GM21723 (cell line): ENCODE measurements around the gene CACNA1G.

ENCODE experiments used
- ATAC-seq: cut with Tn5 transposase; IDR thresholded peaks from one replicate; pipeline ENCODE4 v1.9.1; 2021; ENCODE audit warnings: mild to moderate bottlenecking, moderate library complexity; ENCODE audit not compliant: unreplicated experiment

Gene CACNA1G

DNA sequence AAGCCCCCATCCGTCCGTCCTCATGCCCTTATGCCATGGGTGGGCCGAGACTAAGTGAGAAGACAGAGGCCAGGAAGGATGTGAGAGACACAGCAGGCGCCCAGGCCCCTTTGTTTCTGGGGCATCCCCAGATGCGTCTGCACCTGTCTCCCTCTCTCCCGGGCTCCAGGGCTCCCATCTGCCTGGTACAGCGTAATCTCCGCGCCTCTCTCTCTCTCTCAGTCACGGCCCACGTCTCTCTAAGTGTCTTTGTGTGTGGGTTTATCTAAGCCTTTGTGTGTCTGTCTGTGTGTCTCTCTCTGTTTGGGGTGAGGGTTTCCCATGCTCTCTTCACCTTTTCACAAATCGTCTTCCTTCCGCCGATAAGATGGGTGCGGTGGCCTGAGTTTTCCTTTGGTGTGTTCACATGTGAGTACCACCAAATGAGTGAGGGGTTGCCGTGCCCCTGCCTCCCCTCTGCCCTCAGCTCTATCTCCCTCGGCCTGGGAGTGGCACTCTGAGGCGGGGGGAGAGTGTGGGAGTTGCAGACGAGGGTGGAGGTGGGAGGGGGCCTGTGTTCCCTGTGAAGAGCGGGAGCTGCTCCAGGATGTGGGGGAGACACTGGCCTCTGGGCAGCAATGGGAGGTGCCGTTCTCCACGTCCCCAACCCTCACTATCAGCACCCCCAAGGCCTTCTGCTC lies 48.3 kb downstream of the CACNA1G start:
- no peak for ATAC-seq

GRCh38 chr17:50609380-50610074 lies 49.0 kb downstream of the CACNA1G start:
- ATAC-seq, result no peak

- ATAC-seq, result no peak
Measured at GRCh38 chr17:50611634-50612033, 51.1 kb downstream of the CACNA1G start.

DNA sequence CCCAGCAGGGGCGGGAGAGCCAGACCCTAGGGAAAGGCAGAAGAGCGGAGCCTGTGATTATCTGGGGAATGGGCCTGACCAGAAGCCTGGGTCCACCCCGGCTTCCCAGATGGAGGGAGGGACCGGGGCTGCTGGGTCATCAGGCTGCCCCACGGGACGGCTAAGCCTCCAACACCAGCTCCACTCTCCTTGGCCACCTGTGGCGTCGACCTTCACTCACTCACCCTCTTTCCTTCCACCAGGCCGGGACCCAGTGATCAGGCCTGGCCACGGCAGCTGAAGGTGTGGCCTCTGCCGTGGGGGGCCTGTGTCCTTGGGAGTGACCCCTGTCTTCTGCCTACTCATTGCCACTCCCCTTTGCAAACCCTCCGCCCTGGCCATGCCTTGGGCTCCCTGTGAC lies 51.8 kb downstream of the CACNA1G start:
- no peak for ATAC-seq

DNA sequence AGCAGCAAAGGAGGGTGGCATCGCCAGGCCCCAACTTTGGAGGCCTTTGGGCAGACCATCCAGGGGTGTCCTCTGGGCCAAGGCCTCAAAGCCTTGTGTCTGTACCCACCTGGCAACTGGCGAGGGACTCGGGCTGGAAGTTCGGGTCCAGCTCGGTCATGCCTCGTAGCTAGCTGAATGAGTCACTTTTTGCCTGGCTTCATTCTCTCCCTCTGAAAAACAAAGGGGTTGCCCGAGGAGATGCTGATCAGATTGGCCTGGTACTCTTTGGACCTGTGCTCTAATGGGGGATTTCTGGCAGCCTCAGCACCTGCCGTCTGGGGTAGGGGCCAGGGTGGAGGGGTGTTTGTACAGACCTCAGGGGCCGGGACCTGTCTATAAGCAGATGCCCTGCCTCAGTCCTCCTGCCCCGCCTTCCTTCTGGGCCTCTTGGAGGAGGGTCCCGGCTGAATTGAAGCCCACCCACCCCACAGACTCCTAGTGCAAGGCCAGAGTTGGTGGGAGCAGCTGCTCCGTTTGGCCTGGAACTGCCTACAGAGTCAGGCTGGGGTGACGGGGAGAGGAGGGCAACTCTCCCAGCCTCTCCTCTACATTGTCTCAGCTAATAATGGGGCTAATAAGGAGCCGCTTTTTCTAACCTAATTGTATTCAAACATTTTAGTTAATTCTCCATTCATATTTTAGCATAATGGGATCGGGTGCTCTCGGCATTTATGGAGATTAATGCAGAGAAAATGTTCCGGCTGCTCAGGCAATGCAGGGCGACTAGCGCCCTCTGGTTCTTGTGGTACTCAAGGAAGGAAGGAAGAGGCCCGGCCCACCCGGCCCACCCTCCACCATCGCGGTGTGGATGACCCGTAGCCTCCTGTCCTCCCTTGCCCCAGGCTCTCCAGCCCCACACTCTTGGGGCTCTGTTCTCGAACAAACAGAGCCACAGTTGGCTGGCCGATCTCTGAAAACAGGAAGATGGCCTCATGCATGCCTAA lies 52.8 kb downstream of the CACNA1G start:
- ATAC-seq, result no peak

GRCh38 chr17:50614471-50615051 lies 54.0 kb downstream of the CACNA1G start:
- no peak for ATAC-seq

DNA sequence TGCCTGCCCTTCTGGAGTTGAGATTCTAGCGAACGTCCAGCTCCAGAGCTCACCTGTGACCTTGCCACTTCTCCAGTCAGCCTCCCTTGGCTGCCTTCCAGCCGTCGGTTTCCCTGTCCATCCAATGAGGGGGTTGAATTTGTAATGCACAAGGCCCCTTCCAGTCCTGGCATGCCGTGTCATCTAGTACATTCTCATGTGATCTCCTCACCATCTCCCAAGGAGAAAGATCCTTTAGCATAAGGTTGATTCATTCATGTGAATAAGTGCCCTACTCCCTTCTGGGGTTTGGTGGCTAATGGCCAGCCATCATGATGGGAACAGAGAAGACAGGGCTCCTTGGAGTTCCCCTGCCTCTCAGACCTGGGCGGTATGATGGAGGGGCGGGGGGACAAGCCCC lies 55.3 kb downstream of the CACNA1G start:
- no peak for ATAC-seq

DNA sequence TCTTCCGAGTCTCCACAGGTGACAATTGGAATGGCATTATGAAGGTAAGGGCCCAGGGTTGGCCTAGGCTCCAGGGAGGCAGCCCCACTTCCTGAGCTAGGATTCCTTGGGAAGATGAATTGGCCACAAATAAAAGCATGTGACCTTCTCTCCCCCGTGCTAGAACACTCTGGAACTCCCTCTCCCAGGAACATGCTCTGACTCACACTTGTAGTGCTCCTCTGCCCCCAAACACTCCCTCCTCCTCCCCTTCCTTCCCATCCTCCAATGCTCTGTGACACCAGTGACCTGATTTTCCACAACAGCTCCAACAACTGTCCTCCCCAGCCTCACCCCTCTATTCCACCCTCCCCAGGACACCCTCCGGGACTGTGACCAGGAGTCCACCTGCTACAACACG lies 57.8 kb downstream of the CACNA1G start:
- ATAC-seq, result no peak

- no peak for ATAC-seq
Measured at GRCh38 chr17:50618941-50619340, 58.4 kb downstream of the CACNA1G start.

DNA sequence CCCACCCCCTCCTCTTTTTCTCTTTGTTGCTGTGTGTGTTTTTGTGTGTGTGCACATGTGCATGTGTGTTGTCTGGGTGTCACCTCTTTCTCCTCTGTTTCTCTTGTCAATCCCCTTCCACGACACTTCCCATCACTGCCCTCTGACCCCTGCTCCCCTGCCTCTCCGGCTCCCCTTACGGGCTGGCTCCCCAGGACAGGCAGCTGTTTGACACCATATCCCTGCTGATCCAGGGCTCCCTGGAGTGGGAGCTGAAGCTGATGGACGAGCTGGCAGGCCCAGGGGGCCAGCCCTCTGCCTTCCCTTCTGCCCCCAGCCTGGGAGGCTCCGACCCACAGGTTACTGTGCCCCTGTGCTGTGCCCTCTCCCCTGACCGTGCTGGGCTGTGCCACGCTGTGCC lies 59.0 kb downstream of the CACNA1G start:
- no peak for ATAC-seq

DNA sequence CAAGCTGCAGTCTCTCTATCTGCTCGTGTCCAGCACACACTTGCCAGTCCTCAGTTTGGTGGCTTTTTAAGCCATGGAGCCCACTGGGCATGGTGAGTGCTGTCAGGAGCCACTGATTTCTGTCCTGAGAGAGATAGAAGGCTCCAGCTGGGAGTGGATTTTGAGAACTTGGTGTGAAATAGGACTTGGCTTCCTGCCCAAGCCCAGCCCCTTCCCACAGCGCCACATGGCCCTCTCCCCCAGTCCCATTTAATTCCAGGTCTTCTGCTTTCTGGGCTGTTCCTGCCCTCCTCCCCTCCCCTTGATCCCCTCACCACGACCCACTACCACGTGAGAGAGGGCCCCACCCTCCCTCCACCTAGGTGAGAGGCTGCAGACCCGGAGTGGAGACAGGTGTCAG lies 59.7 kb downstream of the CACNA1G start:
- ATAC-seq, result no peak

GRCh38 chr17:50620858-50621257 lies 60.3 kb downstream of the CACNA1G start:
- no peak for ATAC-seq

DNA sequence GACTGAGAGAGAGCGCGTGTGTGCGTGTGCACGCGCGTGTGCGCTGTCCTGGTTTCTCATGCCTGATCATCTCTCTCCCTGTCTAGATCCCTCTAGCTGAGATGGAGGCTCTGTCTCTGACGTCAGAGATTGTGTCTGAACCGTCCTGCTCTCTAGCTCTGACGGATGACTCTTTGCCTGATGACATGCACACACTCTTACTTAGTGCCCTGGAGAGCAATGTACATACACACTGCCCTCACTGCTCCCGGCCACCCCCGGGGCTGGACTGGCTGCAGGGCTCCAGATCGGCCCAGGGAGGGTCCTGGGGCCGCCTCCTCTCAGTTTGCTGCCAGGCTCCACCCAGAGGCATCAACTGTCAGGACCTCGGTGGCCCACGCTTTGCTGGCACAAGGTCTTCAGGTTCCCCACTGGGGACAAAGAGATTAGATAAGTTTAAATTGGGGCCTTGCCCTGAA lies 61.1 kb downstream of the CACNA1G start:
- ATAC-seq, result no peak

GRCh38 chr17:50624321-50624934 lies 63.9 kb downstream of the CACNA1G start:
- no peak for ATAC-seq

DNA sequence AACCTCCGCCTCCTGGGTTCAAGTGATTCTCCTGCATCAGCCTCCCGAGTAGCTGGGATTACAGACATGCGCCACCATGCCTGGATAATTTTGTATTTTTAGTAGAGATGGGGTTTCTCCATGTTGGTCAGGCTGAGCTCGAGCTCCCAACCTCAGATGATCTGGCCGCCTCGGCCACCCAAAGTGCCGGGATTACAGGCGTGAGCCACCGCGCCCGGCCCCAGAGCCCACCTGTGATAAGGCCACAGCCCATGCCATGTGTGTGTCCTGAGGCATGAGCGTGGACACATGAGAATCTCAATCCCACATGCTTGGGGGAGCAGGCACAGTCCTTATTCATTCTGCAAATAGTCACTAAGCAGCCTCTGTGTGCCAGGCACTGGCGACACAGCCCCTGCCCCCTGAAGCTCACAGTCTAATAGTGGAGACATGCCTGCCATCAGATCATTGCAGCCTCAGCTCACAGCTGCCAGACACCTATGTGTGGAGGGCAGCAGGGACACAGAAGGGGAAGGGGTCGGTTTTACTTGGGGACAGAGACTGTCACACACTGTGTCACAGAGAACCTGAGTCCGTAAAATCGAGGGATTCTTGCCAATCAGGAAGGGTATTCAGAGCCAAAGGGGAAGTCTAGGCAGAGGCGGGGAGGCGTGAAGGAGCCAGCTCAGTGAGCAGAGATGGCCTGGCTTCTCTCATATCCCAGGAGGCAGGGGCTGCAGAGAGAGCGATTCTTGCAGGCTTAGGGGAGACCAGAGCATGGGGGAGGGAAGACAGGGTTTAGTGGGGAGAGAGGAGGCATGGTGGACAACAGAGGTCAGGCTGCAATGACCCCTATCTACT lies 64.7 kb downstream of the CACNA1G start:
- no peak for ATAC-seq

GRCh38 chr17:50626037-50626574 lies 65.6 kb downstream of the CACNA1G start:
- ATAC-seq, result no peak

GRCh38 chr17:50627036-50627781 lies 66.7 kb downstream of the CACNA1G start:
- ATAC-seq, result no peak

- ATAC-seq, result no peak
Measured at GRCh38 chr17:50627782-50628601, 67.5 kb downstream of the CACNA1G start.
